ENCODE measurements around the gene ST6GAL2.

Gene ST6GAL2

GRCh38 chr2:106825161-106825560 is 60.8 kb downstream of the ST6GAL2 start:
- DNase-seq = no peak

- DNase-seq = no peak
Measured at GRCh38 chr2:106816974-106817373, 69.0 kb downstream of the ST6GAL2 start.

- no peak for DNase-seq
Measured at GRCh38 chr2:106812841-106813240, 73.1 kb downstream of the ST6GAL2 start.

GRCh38 chr2:106812383-106812782 is 73.6 kb downstream of the ST6GAL2 start:
- DNase-seq = no peak

GRCh38 chr2:106805716-106806115 is 80.3 kb downstream of the ST6GAL2 start:
- no peak for DNase-seq

GRCh38 chr2:106804161-106804560 is 81.8 kb downstream of the ST6GAL2 start:
- DNase-seq = no peak

GRCh38 chr2:106800976-106801655 is 84.9 kb downstream of the ST6GAL2 start:
- no peak for DNase-seq

- no peak for DNase-seq
Measured at GRCh38 chr2:106800180-106800579, 85.8 kb downstream of the ST6GAL2 start.

GRCh38 chr2:106798826-106799552 is 87.0 kb downstream of the ST6GAL2 start:
- no peak for DNase-seq

- no peak for DNase-seq
Measured at GRCh38 chr2:106797494-106797893, 88.5 kb downstream of the ST6GAL2 start.

- no peak for DNase-seq
Measured at GRCh38 chr2:106792671-106793070, 93.3 kb downstream of the ST6GAL2 start.

GRCh38 chr2:106789185-106789584 is 96.8 kb downstream of the ST6GAL2 start:
- DNase-seq = no peak

- no peak for DNase-seq
Measured at GRCh38 chr2:106782681-106783080, 103.3 kb downstream of the ST6GAL2 start.

GRCh38 chr2:106781196-106781595 is 104.8 kb downstream of the ST6GAL2 start:
- DNase-seq = no peak

- no peak for DNase-seq
Measured at GRCh38 chr2:106771811-106772210, 114.2 kb downstream of the ST6GAL2 start.

- DNase-seq = no peak
Measured at GRCh38 chr2:106770986-106771385, 115.0 kb downstream of the ST6GAL2 start.

GRCh38 chr2:106764614-106765013 is 121.4 kb downstream of the ST6GAL2 start:
- no peak for DNase-seq

- no peak for DNase-seq
Measured at GRCh38 chr2:106759966-106760365, 126.0 kb downstream of the ST6GAL2 start.

- DNase-seq = no peak
Measured at GRCh38 chr2:106758901-106759497, 127.0 kb downstream of the ST6GAL2 start.

Measured in SIG-M5 (cell line).